ENCODE measurements around the gene SCFD2.

GRCh38 chr4:53101191-53101581, 264.7 kb downstream of the SCFD2 start:
- TF ChIP-seq, protein P1, sequence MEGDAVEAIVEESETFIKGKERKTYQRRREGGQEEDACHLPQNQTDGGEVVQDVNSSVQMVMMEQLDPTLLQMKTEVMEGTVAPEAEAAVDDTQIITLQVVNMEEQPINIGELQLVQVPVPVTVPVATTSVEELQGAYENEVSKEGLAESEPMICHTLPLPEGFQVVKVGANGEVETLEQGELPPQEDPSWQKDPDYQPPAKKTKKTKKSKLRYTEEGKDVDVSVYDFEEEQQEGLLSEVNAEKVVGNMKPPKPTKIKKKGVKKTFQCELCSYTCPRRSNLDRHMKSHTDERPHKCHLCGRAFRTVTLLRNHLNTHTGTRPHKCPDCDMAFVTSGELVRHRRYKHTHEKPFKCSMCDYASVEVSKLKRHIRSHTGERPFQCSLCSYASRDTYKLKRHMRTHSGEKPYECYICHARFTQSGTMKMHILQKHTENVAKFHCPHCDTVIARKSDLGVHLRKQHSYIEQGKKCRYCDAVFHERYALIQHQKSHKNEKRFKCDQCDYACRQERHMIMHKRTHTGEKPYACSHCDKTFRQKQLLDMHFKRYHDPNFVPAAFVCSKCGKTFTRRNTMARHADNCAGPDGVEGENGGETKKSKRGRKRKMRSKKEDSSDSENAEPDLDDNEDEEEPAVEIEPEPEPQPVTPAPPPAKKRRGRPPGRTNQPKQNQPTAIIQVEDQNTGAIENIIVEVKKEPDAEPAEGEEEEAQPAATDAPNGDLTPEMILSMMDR (IDR thresholded peaks at IDR 0.05; ENCODE audit: borderline replicate concordance, extremely low read depth, low read length, poor library complexity, severe bottlenecking) = no peak
- TF ChIP-seq EZH2 (IDR thresholded peaks at IDR 0.05; ENCODE audit: borderline replicate concordance, low read depth, low read length, severe bottlenecking) = no peak

Data from DND-41 (cell line).